ENCODE measurements around the gene MUC6.
A peak's percentile ranks its signal among the peaks of the same experiment; 100 is the strongest.

Gene MUC6

GRCh38 chr11:1006762-1007161 is 29.8 kb downstream of the MUC6 start:
- DNase-seq: no peak

GRCh38 chr11:1005928-1006327 is 30.6 kb downstream of the MUC6 start:
- peak; percentile 34 for DNase-seq

- no peak for DNase-seq
These were observed 33.4 kb downstream of the MUC6 start for GRCh38 chr11:1003159-1003558.

- DNase-seq: no peak
These were observed 34.0 kb downstream of the MUC6 start for GRCh38 chr11:1002406-1002984.

GRCh38 chr11:1001617-1002405 is 34.7 kb downstream of the MUC6 start:
- no peak for DNase-seq

- no peak for DNase-seq
These were observed 35.9 kb downstream of the MUC6 start for GRCh38 chr11:1000357-1001278.

GRCh38 chr11:999009-999408 is 37.5 kb downstream of the MUC6 start:
- DNase-seq: no peak

GRCh38 chr11:997907-998306 is 38.6 kb downstream of the MUC6 start:
- no peak for DNase-seq

GRCh38 chr11:996681-997080 is 39.8 kb downstream of the MUC6 start:
- no peak for DNase-seq

GRCh38 chr11:995752-996420 is 40.6 kb downstream of the MUC6 start:
- DNase-seq: peak; percentile 31

GRCh38 chr11:995044-995751 is 41.3 kb downstream of the MUC6 start:
- DNase-seq: no peak

- DNase-seq: no peak
These were observed 42.8 kb downstream of the MUC6 start for GRCh38 chr11:993632-994167.

- no peak for DNase-seq
These were observed 43.9 kb downstream of the MUC6 start for GRCh38 chr11:992577-992976.

GRCh38 chr11:991711-992307 is 44.7 kb downstream of the MUC6 start:
- no peak for DNase-seq

GRCh38 chr11:991034-991433 is 45.5 kb downstream of the MUC6 start:
- DNase-seq: no peak

GRCh38 chr11:990101-990500 is 46.4 kb downstream of the MUC6 start:
- no peak for DNase-seq

GRCh38 chr11:987671-988070 is 48.8 kb downstream of the MUC6 start:
- DNase-seq: no peak

- DNase-seq: no peak
These were observed 49.6 kb downstream of the MUC6 start for GRCh38 chr11:986952-987305.

- DNase-seq: no peak
These were observed 50.1 kb downstream of the MUC6 start for GRCh38 chr11:986270-986951.

GRCh38 chr11:985848-986247 is 50.7 kb downstream of the MUC6 start:
- no peak for DNase-seq

- no peak for DNase-seq
These were observed 51.1 kb downstream of the MUC6 start for GRCh38 chr11:985406-985805.

Measured in fibroblast of skin of right biceps (primary cell).